ENCODE data around the gene SKOR2. TPM values are rescaled to one million over a fixed set of nuclear protein-coding genes. Genes with fewer than 3 reads are reported as not detected.
A peak's percentile ranks its signal among the peaks of the same experiment; 100 is the strongest.

The SKOR2 gene
- total RNA-seq, result not detected

- POLR2A ChIA-PET, result no interaction called here
- Mint-ChIP-seq H3K36me3 (peaks cover 3% of the 10 kb centered on the region), H3K27me3 (peaks cover 77% of the 10 kb centered on the region), H3K9me3 (peaks cover 8% of the 10 kb centered on the region), H3K27ac (peak within 1 kb of the TSS; percentile 4), H3K4me3 (no peak within 1 kb of the TSS), H3K4me1 (peaks cover 3% of the 10 kb centered on the region)
- peak; percentile 32 for DNase-seq
- no peak for ATAC-seq (ENCODE audit: low read depth)
Measured at GRCh38 chr18:47251289-47252120, at the start of gene SKOR2. Gene SKOR2 (minus strand): TSS chr18:47251660. CDS start chr18:47249183, 2,477 bp downstream.

GRCh38 chr18:47296462-47296861 is 45.0 kb upstream of the SKOR2 start:
- H3K4me3 Mint-ChIP-seq, result no peak overlapping the region
- no peak for DNase-seq

GRCh38 chr18:47294801-47295200 is 43.3 kb upstream of the SKOR2 start:
- ATAC-seq (ENCODE audit: low read depth) (no peak), DNase-seq (no peak)
- H3K9me3 Mint-ChIP-seq, result peaks cover 1% of the 10 kb centered on the region
- peaks cover 3% of the 10 kb centered on the region for H3K4me1 Mint-ChIP-seq
- POLR2A ChIA-PET, result no interaction called here
- H3K4me3 Mint-ChIP-seq, result no peak overlapping the region
- peaks cover 13% of the 10 kb centered on the region for H3K27me3 Mint-ChIP-seq
- H3K27ac Mint-ChIP-seq, result no peak overlapping the region
- H3K36me3 Mint-ChIP-seq, result no peaks in the 10 kb centered on the region

More at GRCh38 chr18:47296462-47296861, 45.0 kb upstream of the SKOR2 start:
- Mint-ChIP-seq H3K9me3 (peaks cover 1% of the 10 kb centered on the region), H3K27ac (no peak overlapping the region), H3K4me1 (peaks cover 3% of the 10 kb centered on the region), H3K27me3 (peaks cover 8% of the 10 kb centered on the region), H3K36me3 (no peaks in the 10 kb centered on the region)
- POLR2A ChIA-PET, result no interaction called here
- ATAC-seq (ENCODE audit: low read depth), result peak; percentile 61

GRCh38 chr18:47288741-47289140 is 37.3 kb upstream of the SKOR2 start:
- POLR2A ChIA-PET, result no interaction called here
- Mint-ChIP-seq H3K9me3 (no peaks in the 10 kb centered on the region), H3K36me3 (no peaks in the 10 kb centered on the region), H3K4me3 (no peak overlapping the region), H3K27ac (no peak overlapping the region), H3K4me1 (no peaks in the 10 kb centered on the region), H3K27me3 (peaks cover 20% of the 10 kb centered on the region)
- ATAC-seq (ENCODE audit: low read depth) (no peak), DNase-seq (no peak)

GRCh38 chr18:47287911-47288585 is 36.6 kb upstream of the SKOR2 start:
- H3K9me3 Mint-ChIP-seq, result no peaks in the 10 kb centered on the region
- no peak overlapping the region for H3K27ac Mint-ChIP-seq
- H3K36me3 Mint-ChIP-seq, result no peaks in the 10 kb centered on the region
- H3K27me3 Mint-ChIP-seq, result peaks cover 20% of the 10 kb centered on the region
- no peak overlapping the region for H3K4me3 Mint-ChIP-seq
- no peaks in the 10 kb centered on the region for H3K4me1 Mint-ChIP-seq
- POLR2A ChIA-PET, result no interaction called here
- DNase-seq, result no peak
- ATAC-seq (ENCODE audit: low read depth), result no peak

- DNase-seq (no peak), ATAC-seq (ENCODE audit: low read depth) (no peak)
- no peaks in the 10 kb centered on the region for H3K9me3 Mint-ChIP-seq
- H3K27me3 Mint-ChIP-seq, result peaks cover 20% of the 10 kb centered on the region
- H3K4me3 Mint-ChIP-seq, result no peak overlapping the region
- POLR2A ChIA-PET, result no interaction called here
- H3K27ac Mint-ChIP-seq, result no peak overlapping the region
- H3K36me3 Mint-ChIP-seq, result no peaks in the 10 kb centered on the region
- H3K4me1 Mint-ChIP-seq, result no peaks in the 10 kb centered on the region
Measured at GRCh38 chr18:47286776-47287410, 35.4 kb upstream of the SKOR2 start.

GRCh38 chr18:47285456-47285855 is 34.0 kb upstream of the SKOR2 start:
- Mint-ChIP-seq H3K4me1 (no peaks in the 10 kb centered on the region), H3K27me3 (peaks cover 17% of the 10 kb centered on the region), H3K4me3 (no peak overlapping the region), H3K36me3 (no peaks in the 10 kb centered on the region), H3K9me3 (no peaks in the 10 kb centered on the region), H3K27ac (no peak overlapping the region)
- POLR2A ChIA-PET, result no interaction called here
- no peak for DNase-seq
- ATAC-seq (ENCODE audit: low read depth), result no peak

- ATAC-seq (ENCODE audit: low read depth), result no peak
- no peaks in the 10 kb centered on the region for H3K4me1 Mint-ChIP-seq
- no peak for DNase-seq
- H3K36me3 Mint-ChIP-seq, result no peaks in the 10 kb centered on the region
- no peaks in the 10 kb centered on the region for H3K9me3 Mint-ChIP-seq
- no peak overlapping the region for H3K27ac Mint-ChIP-seq
- no peak overlapping the region for H3K4me3 Mint-ChIP-seq
- peaks cover 16% of the 10 kb centered on the region for H3K27me3 Mint-ChIP-seq
- POLR2A ChIA-PET, result no interaction called here
Measured at GRCh38 chr18:47284721-47285395, 33.4 kb upstream of the SKOR2 start.

GRCh38 chr18:47283476-47283875 is 32.0 kb upstream of the SKOR2 start:
- POLR2A ChIA-PET, result no interaction called here
- Mint-ChIP-seq H3K4me3 (no peak overlapping the region), H3K9me3 (no peaks in the 10 kb centered on the region), H3K27me3 (peaks cover 11% of the 10 kb centered on the region), H3K4me1 (no peaks in the 10 kb centered on the region), H3K36me3 (no peaks in the 10 kb centered on the region), H3K27ac (no peak overlapping the region)
- no peak for ATAC-seq (ENCODE audit: low read depth)
- DNase-seq, result no peak

GRCh38 chr18:47280121-47280520 is 28.7 kb upstream of the SKOR2 start:
- POLR2A ChIA-PET, result no interaction called here
- peaks cover 4% of the 10 kb centered on the region for H3K27me3 Mint-ChIP-seq

GRCh38 chr18:47274961-47275360 is 23.5 kb upstream of the SKOR2 start:
- Mint-ChIP-seq H3K9me3 (no peaks in the 10 kb centered on the region), H3K4me3 (no peak overlapping the region), H3K27ac (no peak overlapping the region), H3K27me3 (peaks cover 8% of the 10 kb centered on the region), H3K36me3 (no peaks in the 10 kb centered on the region), H3K4me1 (no peaks in the 10 kb centered on the region)
- ATAC-seq (ENCODE audit: low read depth) (no peak), DNase-seq (no peak)
- POLR2A ChIA-PET, result no interaction called here

More at GRCh38 chr18:47280121-47280520, 28.7 kb upstream of the SKOR2 start:
- DNase-seq (no peak), ATAC-seq (ENCODE audit: low read depth) (no peak)
- H3K4me3 Mint-ChIP-seq, result no peak overlapping the region
- no peaks in the 10 kb centered on the region for H3K4me1 Mint-ChIP-seq
- no peak overlapping the region for H3K27ac Mint-ChIP-seq
- no peaks in the 10 kb centered on the region for H3K36me3 Mint-ChIP-seq
- no peaks in the 10 kb centered on the region for H3K9me3 Mint-ChIP-seq

GRCh38 chr18:47265197-47265596 is 13.7 kb upstream of the SKOR2 start:
- H3K27ac Mint-ChIP-seq, result no peak overlapping the region
- H3K27me3 Mint-ChIP-seq, result peaks cover 51% of the 10 kb centered on the region
- POLR2A ChIA-PET, result no interaction called here
- no peaks in the 10 kb centered on the region for H3K9me3 Mint-ChIP-seq
- no peak overlapping the region for H3K4me3 Mint-ChIP-seq
- DNase-seq, result no peak
- no peaks in the 10 kb centered on the region for H3K36me3 Mint-ChIP-seq
- ATAC-seq (ENCODE audit: low read depth), result no peak
- peaks cover 1% of the 10 kb centered on the region for H3K4me1 Mint-ChIP-seq

- peaks cover 58% of the 10 kb centered on the region for H3K27me3 Mint-ChIP-seq
- H3K4me3 Mint-ChIP-seq, result no peak overlapping the region
- no peaks in the 10 kb centered on the region for H3K9me3 Mint-ChIP-seq
- ATAC-seq (ENCODE audit: low read depth) (no peak), DNase-seq (no peak)
- H3K36me3 Mint-ChIP-seq, result no peaks in the 10 kb centered on the region
- POLR2A ChIA-PET, result no interaction called here
- H3K27ac Mint-ChIP-seq, result no peak overlapping the region
- peaks cover 1% of the 10 kb centered on the region for H3K4me1 Mint-ChIP-seq
Measured at GRCh38 chr18:47264308-47264700, 12.8 kb upstream of the SKOR2 start.

All from activated naive CD8-positive, alpha-beta T cell treated with anti-CD3 and anti-CD28 coated beads, Interleukin-2, amount 10 ng/mL, durations not matched to agents 7 days and 5 days (primary cell).